SK-N-MC (cell line): ENCODE results near the gene IFI27L1.

Experiments
- DNase-seq: peaks from one replicate; pipeline ENCODE4 v3.0.0-alpha.2; 2011; ENCODE audit warnings: low read depth, low spot score
- H3K27ac ChIP-seq: fragments of 200-600 bp; sonication (generic); 2 replicates; pipeline ENCODE4 v1.5.1; 2016; ENCODE audit warnings: mixed run types
- H3K36me3 ChIP-seq: fragments of 200-600 bp; sonication (generic); 2 replicates; pipeline ENCODE4 v1.6.1; 2017; ENCODE audit warnings: antibody characterized with exemption, low read length, mixed read lengths; ENCODE audit not compliant: insufficient read depth
- H3K4me3 ChIP-seq: fragments of 200-600 bp; sonication (generic); 2 replicates; pipeline ENCODE4 v1.5.1; 2016
- H3K9ac ChIP-seq: fragments of 200-600 bp; sonication (generic); 2 replicates; pipeline ENCODE4 v1.8.0; 2017; ENCODE audit warnings: mixed run types, mixed read lengths; ENCODE audit not compliant: insufficient read length
- H3K9me3 ChIP-seq: fragments of 200-600 bp; sonication (generic); 2 replicates; pipeline ENCODE4 v1.6.1; 2017; ENCODE audit warnings: low read depth, mild to moderate bottlenecking, antibody characterized with exemption, low read length, moderate library complexity, mixed read lengths
- EZH2 ChIP-seq: fragments of 200-600 bp; sonication (generic); IDR thresholded peaks from one replicate; pipeline ENCODE4 v1.6.1; 2017; ENCODE audit warnings: antibody characterized with exemption
- FOXP2 ChIP-seq: optimal IDR thresholded peaks from 2 replicates; pipeline ENCODE3; 2011; ENCODE audit warnings: mild to moderate bottlenecking, moderate library complexity; ENCODE audit not compliant: insufficient read depth; ENCODE audit errors: extremely low read length, control extremely low read depth
- POLR2AphosphoS5 ChIP-seq: IDR thresholded peaks from 2 replicates; pipeline ENCODE4 v1.6.1; 2012; ENCODE audit warnings: mild to moderate bottlenecking, low read depth, low read length, borderline replicate concordance

IFI27L1 gene

DNA sequence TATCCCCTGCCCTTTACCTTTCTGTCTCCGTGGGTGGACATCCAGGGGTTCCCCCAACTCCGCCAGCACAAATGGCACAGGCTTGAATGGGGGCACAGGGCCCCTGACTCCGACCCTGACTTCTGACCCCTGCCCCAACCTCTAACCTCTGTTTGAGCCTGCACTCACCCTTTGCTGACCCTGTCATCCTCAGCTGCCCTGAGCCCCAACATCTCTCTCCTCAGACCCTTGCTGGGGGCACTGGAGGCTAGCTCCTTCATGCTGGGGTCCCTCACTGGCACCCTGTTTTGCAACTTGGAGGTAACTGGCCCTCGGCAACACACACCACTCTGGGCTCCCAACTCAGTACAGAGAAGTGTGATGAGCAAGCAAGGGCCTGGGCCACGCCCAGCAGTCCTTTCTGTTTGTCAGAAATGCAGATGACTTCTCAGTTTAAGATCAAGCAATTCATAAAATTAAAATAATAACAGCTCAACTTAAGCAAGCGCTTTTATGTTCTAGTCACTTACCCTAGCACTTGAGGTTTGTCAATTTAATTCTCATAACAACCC lies 31.5 kb downstream of the IFI27L1 start:
- no peak for DNase-seq
- Histone ChIP-seq H3K9me3 (no peaks in the 10 kb centered on the region), H3K36me3 (no peaks in the 10 kb centered on the region), H3K4me3 (no peak overlapping the region), H3K27ac (no peak overlapping the region), H3K9ac (no peak overlapping the region)
- no peak for TF ChIP-seq FOXP2
- TF ChIP-seq POLR2AphosphoS5 = no peak
- no peak for TF ChIP-seq EZH2

DNA sequence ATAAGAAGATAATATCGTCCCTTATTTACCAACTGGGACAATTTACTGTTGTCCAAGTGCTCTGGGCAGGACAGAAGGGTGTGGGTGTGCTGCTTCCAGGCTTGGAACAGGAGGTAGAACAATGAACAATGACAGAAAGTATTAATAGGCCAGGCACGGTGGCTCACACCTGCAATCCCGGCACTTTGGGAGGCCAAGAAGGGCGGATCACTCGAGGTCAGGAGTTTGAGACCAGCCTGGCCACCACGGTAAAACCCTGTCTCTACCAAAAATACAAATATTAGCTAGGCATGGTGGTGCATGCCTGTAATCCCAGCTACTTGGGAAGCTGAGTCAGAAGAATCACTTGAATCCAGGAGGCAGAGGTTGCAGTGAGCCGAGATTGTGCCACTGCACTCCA lies 32.0 kb downstream of the IFI27L1 start:
- Histone ChIP-seq H3K4me3 (no peak overlapping the region), H3K27ac (no peak overlapping the region)
- TF ChIP-seq FOXP2 = no peak
- TF ChIP-seq EZH2 = no peak

DNA sequence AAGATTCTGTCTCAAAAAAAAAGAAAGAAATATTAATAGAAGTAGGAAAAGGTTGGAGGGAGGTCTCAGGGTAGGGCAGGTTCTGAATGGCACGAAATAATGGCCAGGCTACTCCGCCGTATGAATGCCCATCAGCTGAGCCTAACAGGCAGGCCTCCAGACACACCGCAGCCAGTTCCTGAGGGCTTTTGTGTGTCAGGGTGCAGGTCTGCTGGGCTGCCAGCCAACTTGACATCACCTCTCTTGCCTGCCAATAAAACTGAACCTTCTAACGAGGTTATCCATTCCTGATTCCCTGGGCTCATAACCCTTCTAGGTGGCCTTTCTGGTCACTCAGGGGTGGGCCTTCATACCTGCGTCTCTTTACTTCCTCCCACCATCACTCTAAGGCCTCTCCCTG lies 32.4 kb downstream of the IFI27L1 start:
- no peak overlapping the region for H3K27ac ChIP-seq
- TF ChIP-seq FOXP2 (no peak), EZH2 (no peak), POLR2AphosphoS5 (no peak)
- H3K36me3 ChIP-seq = no peaks in the 10 kb centered on the region
- no peak for DNase-seq
- H3K9me3 ChIP-seq = no peaks in the 10 kb centered on the region
- H3K9ac ChIP-seq = no peak overlapping the region
- H3K4me3 ChIP-seq = no peak overlapping the region

More for the DNA sequence above, 32.0 kb downstream of the IFI27L1 start:
- Histone ChIP-seq H3K9me3 (no peaks in the 10 kb centered on the region), H3K36me3 (no peaks in the 10 kb centered on the region), H3K9ac (no peak overlapping the region)
- no peak for DNase-seq

DNA sequence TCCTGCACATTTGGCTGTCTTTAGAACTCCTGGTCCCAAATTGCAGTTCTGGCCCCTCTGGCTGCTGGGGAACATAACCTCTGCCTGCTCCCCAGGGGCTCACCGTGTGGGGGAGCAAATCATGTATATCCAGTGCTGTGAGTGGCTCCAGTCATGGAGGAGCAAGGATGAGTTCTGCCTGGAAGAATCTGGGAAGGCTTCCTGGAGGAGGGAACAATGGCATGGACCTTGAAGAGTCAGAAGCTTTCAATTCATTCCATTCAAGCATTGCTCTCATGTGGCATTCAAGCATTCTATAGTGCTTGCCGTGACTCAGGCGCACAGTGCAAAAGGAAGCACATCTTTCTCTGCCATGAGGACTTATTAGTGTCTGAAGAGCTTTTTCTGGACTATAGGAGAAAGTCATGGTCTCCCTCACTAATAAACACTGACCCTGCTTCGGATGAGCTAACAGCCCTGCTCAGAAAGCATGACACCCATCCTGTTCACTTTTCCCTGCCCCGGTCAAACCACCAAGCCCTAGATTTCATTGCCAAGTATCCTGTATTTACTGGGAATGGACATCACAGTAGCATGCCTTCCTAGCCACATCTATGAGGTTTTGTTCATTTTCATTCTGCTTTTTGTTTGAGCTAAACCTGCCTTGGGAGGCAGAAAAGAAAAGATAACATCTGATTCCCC lies 32.9 kb downstream of the IFI27L1 start:
- Histone ChIP-seq H3K36me3 (no peaks in the 10 kb centered on the region), H3K27ac (no peak overlapping the region), H3K9ac (no peak overlapping the region), H3K4me3 (no peak overlapping the region), H3K9me3 (no peaks in the 10 kb centered on the region)
- no peak for DNase-seq
- TF ChIP-seq POLR2AphosphoS5 (no peak), FOXP2 (no peak), EZH2 (no peak)

DNA sequence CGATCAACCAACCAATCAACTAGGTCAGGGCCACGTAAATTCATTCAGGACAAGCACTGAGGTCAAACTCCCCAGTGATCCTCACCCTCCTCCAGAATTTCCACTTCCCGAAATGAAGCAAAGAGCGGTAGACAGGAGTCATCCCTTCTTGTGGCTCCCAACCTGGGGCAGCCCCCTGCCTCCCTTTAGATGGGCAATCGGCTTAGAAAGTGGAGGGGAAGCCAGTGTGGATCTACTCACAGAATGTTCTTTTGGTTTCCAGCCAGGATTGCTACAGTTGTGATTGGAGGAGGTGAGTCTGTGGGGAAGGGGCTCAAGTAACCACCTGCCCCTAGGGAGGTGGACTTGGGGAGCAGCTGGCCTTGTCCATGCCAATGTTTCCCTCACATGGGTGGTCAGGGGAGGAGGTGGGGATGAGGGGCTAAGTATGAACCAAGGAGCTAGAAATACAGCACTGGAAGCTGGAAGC lies 33.5 kb downstream of the IFI27L1 start:
- Histone ChIP-seq H3K27ac (no peak overlapping the region), H3K36me3 (no peaks in the 10 kb centered on the region), H3K4me3 (no peak overlapping the region), H3K9ac (no peak overlapping the region), H3K9me3 (no peaks in the 10 kb centered on the region)
- no peak for DNase-seq
- TF ChIP-seq FOXP2 = no peak
- TF ChIP-seq EZH2 = no peak
- no peak for TF ChIP-seq POLR2AphosphoS5

DNA sequence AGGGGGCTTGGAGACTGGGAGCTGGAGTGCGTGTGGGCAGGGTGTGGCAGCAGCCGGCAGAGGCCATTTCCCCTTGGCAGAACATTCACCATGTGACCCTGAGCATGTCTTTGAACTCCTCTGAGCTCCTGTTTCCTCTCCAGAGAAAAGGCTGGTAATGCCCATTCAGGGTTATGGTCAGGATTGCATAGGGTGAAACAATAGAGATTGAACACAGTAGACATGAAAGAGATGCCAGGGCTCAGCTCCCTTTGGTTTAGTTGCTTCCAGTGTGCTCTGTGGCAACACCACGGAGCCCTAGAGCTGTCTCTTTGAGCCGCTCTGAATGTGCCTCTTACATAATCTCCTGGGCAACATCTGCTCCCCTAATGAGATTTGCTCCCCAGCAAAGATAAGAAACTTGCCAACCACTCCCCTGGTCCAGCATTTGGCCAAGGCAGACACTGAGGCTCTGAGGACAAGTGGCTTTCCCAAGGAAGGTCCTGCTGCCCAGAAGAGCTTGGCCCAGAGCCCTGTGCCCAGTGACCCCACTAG lies 34.0 kb downstream of the IFI27L1 start:
- Histone ChIP-seq H3K4me3 (no peak overlapping the region), H3K9me3 (no peaks in the 10 kb centered on the region), H3K36me3 (no peaks in the 10 kb centered on the region), H3K9ac (no peak overlapping the region), H3K27ac (no peak overlapping the region)
- DNase-seq = no peak
- TF ChIP-seq EZH2 (no peak), POLR2AphosphoS5 (no peak), FOXP2 (no peak)

DNA sequence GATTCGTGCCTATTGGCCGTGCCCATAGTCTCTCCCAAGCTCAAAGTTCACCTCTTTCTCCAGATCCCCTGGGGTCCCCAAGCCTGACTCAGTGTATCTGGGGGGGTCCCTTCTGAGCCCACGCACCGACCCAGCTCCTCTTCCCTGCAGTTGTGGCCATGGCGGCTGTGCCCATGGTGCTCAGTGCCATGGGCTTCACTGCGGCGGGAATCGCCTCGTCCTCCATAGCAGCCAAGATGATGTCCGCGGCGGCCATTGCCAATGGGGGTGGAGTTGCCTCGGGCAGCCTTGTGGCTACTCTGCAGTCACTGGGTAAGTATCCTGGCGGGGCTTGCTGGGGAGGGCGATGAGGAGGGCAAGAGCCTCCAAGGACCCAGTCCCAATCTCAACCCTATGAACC lies 34.5 kb downstream of the IFI27L1 start:
- no peak overlapping the region for H3K27ac ChIP-seq
- DNase-seq = no peak
- H3K9ac ChIP-seq = no peak overlapping the region
- TF ChIP-seq FOXP2 = no peak
- no peak for TF ChIP-seq POLR2AphosphoS5
- TF ChIP-seq EZH2 = no peak
- no peaks in the 10 kb centered on the region for H3K9me3 ChIP-seq
- no peak overlapping the region for H3K4me3 ChIP-seq
- no peaks in the 10 kb centered on the region for H3K36me3 ChIP-seq

DNA sequence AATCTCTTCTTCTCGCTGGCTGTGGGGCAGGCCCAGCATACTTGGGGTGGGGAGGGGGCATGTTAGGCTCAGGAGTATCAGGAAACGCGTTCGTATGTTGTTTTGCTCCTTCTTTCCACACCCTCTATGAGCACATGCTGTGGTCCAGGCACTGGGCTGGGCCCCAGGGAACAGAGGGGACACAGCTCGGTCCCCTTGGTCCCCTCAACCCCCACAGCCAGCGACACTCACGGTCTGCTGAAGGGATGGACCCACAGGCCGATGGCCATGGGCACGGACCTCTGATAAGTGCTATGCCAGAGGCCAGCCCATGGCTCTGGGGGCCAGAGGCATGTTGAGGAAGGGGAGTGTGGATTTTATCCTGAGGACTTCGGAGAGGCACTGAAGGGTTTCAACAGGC lies 35.6 kb downstream of the IFI27L1 start:
- DNase-seq = no peak
- H3K9me3 ChIP-seq = no peaks in the 10 kb centered on the region
- TF ChIP-seq EZH2 (no peak), FOXP2 (no peak), POLR2AphosphoS5 (no peak)

DNA sequence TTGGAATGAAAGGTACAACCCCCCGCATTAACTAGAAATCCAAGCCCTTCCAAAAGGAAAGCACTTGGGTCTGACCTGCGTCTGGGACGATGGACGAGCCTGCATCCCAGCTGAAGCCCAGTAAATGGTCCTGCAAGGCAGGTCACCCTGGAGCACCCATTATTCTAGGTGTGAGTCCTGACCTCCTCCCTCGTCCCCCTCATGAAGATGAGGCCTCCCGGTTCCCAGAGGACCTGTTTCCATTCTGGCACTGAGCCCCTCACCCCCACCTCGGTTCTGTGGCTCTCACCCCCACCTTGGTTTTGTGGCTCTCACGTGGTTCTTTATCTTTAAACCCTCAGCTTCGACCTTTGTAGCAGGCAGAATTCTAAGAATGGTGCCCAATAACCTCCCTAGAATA lies 36.7 kb downstream of the IFI27L1 start:
- Histone ChIP-seq H3K9me3 (no peaks in the 10 kb centered on the region), H3K36me3 (no peaks in the 10 kb centered on the region), H3K9ac (no peak overlapping the region), H3K27ac (no peak overlapping the region), H3K4me3 (no peak overlapping the region)
- DNase-seq = no peak
- TF ChIP-seq POLR2AphosphoS5 = no peak
- no peak for TF ChIP-seq EZH2
- TF ChIP-seq FOXP2 = no peak

More for the DNA sequence above, 35.6 kb downstream of the IFI27L1 start:
- H3K36me3 ChIP-seq = no peaks in the 10 kb centered on the region
- no peak overlapping the region for H3K4me3 ChIP-seq
- H3K27ac ChIP-seq = no peak overlapping the region
- H3K9ac ChIP-seq = no peak overlapping the region
